AG10803 (cell line): ENCODE measurements around the gene GLS.
"Not testable (repeated sequence)": the region's sequence is repeated elsewhere in the genome, so short reads cannot be mapped to it uniquely, and the experiment has no call there.

Experiments
- DNase-seq: peaks from one replicate; pipeline ENCODE4 v3.0.0; 2010; ENCODE audit warnings: low read depth
- H3K4me3 ChIP-seq: 2 replicates; pipeline ENCODE4 v1.5.1; 2011; ENCODE audit warnings: mild to moderate bottlenecking, low read length, control low read depth
- CTCF ChIP-seq: conservative IDR thresholded peaks from 2 replicates; pipeline ENCODE4 v1.5.1; 2011; ENCODE audit warnings: mild to moderate bottlenecking, low read length, control low read depth, inconsistent platforms

Gene GLS

GRCh38 chr2:190856985-190857384 is 23.6 kb upstream of the GLS start:
- H3K4me3 ChIP-seq: no peak overlapping the region
- no peak for DNase-seq
- no peak for TF ChIP-seq CTCF

- no peak overlapping the region for H3K4me3 ChIP-seq
- DNase-seq: peak; percentile 94
- no peak for TF ChIP-seq CTCF
These were observed 21.8 kb upstream of the GLS start for GRCh38 chr2:190858817-190859216.

GRCh38 chr2:190859347-190860297 is 21.0 kb upstream of the GLS start:
- peak; percentile 89 for DNase-seq
- TF ChIP-seq CTCF: no peak
- H3K4me3 ChIP-seq: peak overlapping the region; percentile 20

GRCh38 chr2:190860985-190861680 is 19.5 kb upstream of the GLS start:
- TF ChIP-seq CTCF: no peak
- H3K4me3 ChIP-seq: no peak overlapping the region
- peak; percentile 93 for DNase-seq

- not testable (repeated sequence) for H3K4me3 ChIP-seq
- peak; percentile 41 for DNase-seq
These were observed 18.5 kb upstream of the GLS start for GRCh38 chr2:190862128-190862527.

GRCh38 chr2:190862571-190862991 is 18.0 kb upstream of the GLS start:
- TF ChIP-seq CTCF: no peak
- no peak overlapping the region for H3K4me3 ChIP-seq
- DNase-seq: peak; percentile 82

GRCh38 chr2:190863946-190864345 is 16.7 kb upstream of the GLS start:
- H3K4me3 ChIP-seq: no peak overlapping the region
- no peak for TF ChIP-seq CTCF
- DNase-seq: peak; percentile 58
